Measurements from ENCODE around the gene TKT. TPM values are rescaled to one million over a fixed set of nuclear protein-coding genes. Genes with fewer than 3 reads are reported as not detected.

TKT gene
- total RNA-seq, 1 experiment from 2014 or later: 406 TPM

- no peak for DNase-seq (ENCODE audit: low spot score)
Observed at GRCh38 chr3:53198256-53198977, 57.4 kb downstream of the TKT start.

GRCh38 chr3:53196575-53197407, 59.0 kb downstream of the TKT start:
- DNase-seq (ENCODE audit: low spot score): peak; percentile 76

GRCh38 chr3:53195602-53196574, 59.9 kb downstream of the TKT start:
- DNase-seq (ENCODE audit: low spot score): no peak

- DNase-seq (ENCODE audit: low spot score): no peak
Observed at GRCh38 chr3:53195066-53195450, 60.8 kb downstream of the TKT start.

- peak; percentile 36 for DNase-seq (ENCODE audit: low spot score)
Observed at GRCh38 chr3:53194210-53195065, 61.4 kb downstream of the TKT start.

- DNase-seq (ENCODE audit: low spot score): no peak
Observed at GRCh38 chr3:53193466-53194209, 62.2 kb downstream of the TKT start.

GRCh38 chr3:53192608-53193007, 63.2 kb downstream of the TKT start:
- no peak for DNase-seq (ENCODE audit: low spot score)

GRCh38 chr3:53191836-53192480, 63.9 kb downstream of the TKT start:
- DNase-seq (ENCODE audit: low spot score): no peak

GRCh38 chr3:53190659-53191058, 65.2 kb downstream of the TKT start:
- DNase-seq (ENCODE audit: low spot score): no peak

GRCh38 chr3:53189276-53189675, 66.5 kb downstream of the TKT start:
- DNase-seq (ENCODE audit: low spot score): no peak

GRCh38 chr3:53188720-53189119, 67.1 kb downstream of the TKT start:
- no peak for DNase-seq (ENCODE audit: low spot score)

- DNase-seq (ENCODE audit: low spot score): no peak
Observed at GRCh38 chr3:53188136-53188685, 67.6 kb downstream of the TKT start.

- no peak for DNase-seq (ENCODE audit: low spot score)
Observed at GRCh38 chr3:53187430-53187829, 68.4 kb downstream of the TKT start.

- DNase-seq (ENCODE audit: low spot score): no peak
Observed at GRCh38 chr3:53186726-53187125, 69.1 kb downstream of the TKT start.

- no peak for DNase-seq (ENCODE audit: low spot score)
Observed at GRCh38 chr3:53185761-53186465, 69.9 kb downstream of the TKT start.

- no peak for DNase-seq (ENCODE audit: low spot score)
Observed at GRCh38 chr3:53184701-53185100, 71.1 kb downstream of the TKT start.

- no peak for DNase-seq (ENCODE audit: low spot score)
Observed at GRCh38 chr3:53183514-53183913, 72.3 kb downstream of the TKT start.

GRCh38 chr3:53182764-53183355, 73.0 kb downstream of the TKT start:
- no peak for DNase-seq (ENCODE audit: low spot score)
